HCT116 (cell line): ENCODE data around the gene TPPP3. TPM values are rescaled to one million over a fixed set of nuclear protein-coding genes. Genes with fewer than 3 reads are reported as not detected.
"Not testable (repeated sequence)": the region's sequence is repeated elsewhere in the genome, so short reads cannot be mapped to it uniquely, and the experiment has no call there.

ENCODE experiments used
- ATAC-seq: fragments of 200-7000 bp; cut with Tn5 transposase; 2 replicates; pipeline ENCODE4 v1.9.1; 2020; ENCODE audit warnings: mild to moderate bottlenecking, moderate library complexity
- BruUV-seq: library from RNA; stranded (reverse); fragments of 400-500 nt; replicated peaks from 2 replicates; lab custom pipeline; 2021; lab: Mats Ljungman, UMichigan
- CTCF ChIA-PET: fragments of 300-600 bp; sonication (Branson Sonifier 250); formaldehyde crosslinking; loops from one replicate; lab custom pipeline; 2021; ENCODE audit warnings: antibody characterized with exemption; lab: Charles Lee
- POLR2A ChIA-PET: fragments of 300-600, 350-600 bp; sonication (Branson Sonifier 250); formaldehyde crosslinking; loops from one replicate; lab custom pipeline; 2021; ENCODE audit warnings: antibody characterized with exemption; lab: Charles Lee
- RAD21 ChIA-PET, 2 experiments: fragments of 300-600 bp; sonication (Branson Sonifier 250); formaldehyde crosslinking; loops; one replicate each; lab custom pipeline; 2023; ENCODE audit warnings: low total read pairs in 2 of 2; ENCODE audit not compliant: uncharacterized antibody in 2 of 2, unreplicated experiment in 2 of 2, low non-redundant PET in 1 of 2; lab: Charles Lee
- DNase-seq: peaks from one replicate; pipeline ENCODE4 v3.0.0-alpha.2; 2010; ENCODE audit warnings: low read depth, low spot score
- H2AFZ ChIP-seq: fragments of 200-600 bp; shearing (Covaris generic), sonication (generic); 2 replicates; pipeline ENCODE4 v1.6.1; 2017; ENCODE audit warnings: low read depth, mixed run types, mixed read lengths, antibody characterized with exemption, low read length; ENCODE audit not compliant: poor library complexity, severe bottlenecking
- H3K27ac ChIP-seq: 2 replicates; pipeline ENCODE4 v1.5.1; 2012; ENCODE audit warnings: low read depth, low read length
- H3K27me3 ChIP-seq: fragments of 200-600 bp; sonication (generic); 2 replicates; pipeline ENCODE4 v1.6.1; 2016; ENCODE audit warnings: mixed run types, low read length, mixed read lengths; ENCODE audit not compliant: insufficient read depth
- H3K36me3 ChIP-seq, 2 experiments: fragments of 200-500 bp in 1 of 2; fragments of 200-600 bp in 1 of 2; sonication (Bioruptor generic) in 1 of 2; sonication (generic) in 1 of 2; 2 replicates each; pipeline versions ENCODE4 v1.5.1 to v1.6.1; 2014 to 2016; ENCODE audit warnings: low read length in 2 of 2, inconsistent platforms in 1 of 2, mixed read lengths in 1 of 2, mixed run types in 1 of 2; ENCODE audit not compliant: insufficient read depth in 2 of 2, control insufficient read depth in 1 of 2
- H3K4me1 ChIP-seq, 2 experiments: fragments of 200-600 bp in 1 of 2; sonication (generic) in 1 of 2; 2 replicates each; pipeline versions ENCODE4 v1.5.1 to v1.6.1; 2012 to 2017; ENCODE audit warnings: low read length in 2 of 2, inconsistent platforms in 1 of 2, mild to moderate bottlenecking in 1 of 2, mixed read lengths in 1 of 2, mixed run types in 1 of 2, moderate library complexity in 1 of 2; ENCODE audit not compliant: insufficient read depth in 2 of 2, control insufficient read depth in 1 of 2
- H3K4me2 ChIP-seq: fragments of 200-600 bp; sonication (generic); 2 replicates; pipeline ENCODE4 v1.6.1; 2017; ENCODE audit warnings: mixed run types, low read length, mixed read lengths
- H3K4me3 ChIP-seq, 2 experiments: fragments of 200-600 bp in 1 of 2; sonication (generic) in 1 of 2; replicated peaks in 1 of 2; 2 replicates each; pipeline ENCODE4 v1.5.1; 2011 to 2016; ENCODE audit warnings: low read length in 2 of 2, control low read depth in 1 of 2, low read depth in 1 of 2, mild to moderate bottlenecking in 1 of 2, mixed read lengths in 1 of 2, mixed run types in 1 of 2
- H3K79me2 ChIP-seq: fragments of 200-600 bp; sonication (generic); 2 replicates; pipeline ENCODE4 v1.6.1; 2017; ENCODE audit warnings: mild to moderate bottlenecking, mixed run types, low read length, moderate library complexity, mixed read lengths; ENCODE audit not compliant: insufficient read depth
- H3K9ac ChIP-seq: fragments of 200-600 bp; sonication (generic); 2 replicates; pipeline ENCODE4 v1.6.1; 2016; ENCODE audit warnings: low read length, mixed read lengths
- H3K9me2 ChIP-seq: fragments of 200-600 bp; sonication (generic), shearing (Covaris generic); 2 replicates; pipeline ENCODE4 v1.6.1; 2017; ENCODE audit warnings: mixed run types, mild to moderate bottlenecking, moderate library complexity; ENCODE audit not compliant: insufficient read depth
- H3K9me3 ChIP-seq, 2 experiments: fragments of 200-500 bp in 1 of 2; fragments of 200-600 bp in 1 of 2; sonication (Bioruptor generic) in 1 of 2; sonication (generic) in 1 of 2; 2 replicates each; pipeline ENCODE4 v1.6.1; 2014 to 2017; ENCODE audit warnings: low read length in 2 of 2, mixed read lengths in 2 of 2, inconsistent platforms in 1 of 2, low read depth in 1 of 2, mild to moderate bottlenecking in 1 of 2, mixed run types in 1 of 2, moderate library complexity in 1 of 2; ENCODE audit not compliant: control insufficient read depth in 1 of 2, insufficient read depth in 1 of 2
- H4K20me1 ChIP-seq: fragments of 200-600 bp; sonication (generic), shearing (Covaris generic); 2 replicates; pipeline ENCODE4 v1.6.1; 2017; ENCODE audit warnings: mixed run types, mild to moderate bottlenecking, moderate library complexity; ENCODE audit not compliant: insufficient read depth
- CBX3 ChIP-seq: IDR thresholded peaks from 2 replicates; pipeline ENCODE4 v1.6.1; 2012; ENCODE audit warnings: low read depth
- CEBPB ChIP-seq: IDR thresholded peaks from 2 replicates; pipeline ENCODE4 v1.6.1; 2012; ENCODE audit warnings: low read depth
- EGR1 ChIP-seq: IDR thresholded peaks from 2 replicates; pipeline ENCODE4 v1.6.1; 2012; ENCODE audit warnings: low read depth
- EZH2 ChIP-seq: fragments of 200-600 bp; sonication (generic); IDR thresholded peaks from 2 replicates; pipeline ENCODE4 v1.6.1; 2017; ENCODE audit warnings: antibody characterized with exemption, mixed run types
- FOSL1 ChIP-seq: IDR thresholded peaks from 2 replicates; pipeline ENCODE4 v1.6.1; 2012; ENCODE audit warnings: low read depth
- RAD21 ChIP-seq: IDR thresholded peaks from 2 replicates; pipeline ENCODE4 v1.6.1; 2012; ENCODE audit warnings: low read depth, mild to moderate bottlenecking
- ZFX ChIP-seq: fragments of 450-650 bp; IDR thresholded peaks from 2 replicates; pipeline ENCODE4 v1.6.1; 2017
- intact Hi-C: fragments of 100-400 bp; cut with micrococcal nuclease; formaldehyde crosslinking; loops from 2 replicates; pipeline ENCODE4 v1.10.0; 2022
- total RNA-seq: library from RNA; stranded (reverse); gene quantifications from one replicate; pipeline ENCODE4 v1.2.1, GENCODE V29; 2021; ENCODE audit not compliant: unreplicated experiment
- TF ChIP-seq, protein P1 (sequence below): IDR thresholded peaks from 2 replicates; pipeline ENCODE4 v1.6.1; 2011; ENCODE audit warnings: mild to moderate bottlenecking, low read length, moderate library complexity; ENCODE audit not compliant: insufficient replicate concordance; ENCODE audit errors: extremely low read depth
- TF ChIP-seq, protein P2 (sequence below), 3 experiments: fragments of 200-600 bp in 1 of 3; sonication (generic) in 1 of 3; IDR thresholded peaks in 2 of 3; conservative IDR thresholded peaks in 1 of 3; 2 replicates each; pipeline ENCODE4 v1.5.1; 2012 to 2017; ENCODE audit warnings: low read depth in 2 of 3, low read length in 2 of 3, antibody characterized with exemption in 1 of 3, borderline replicate concordance in 1 of 3, control low read depth in 1 of 3, mild to moderate bottlenecking in 1 of 3, mixed read lengths in 1 of 3, mixed run types in 1 of 3, moderate library complexity in 1 of 3; ENCODE audit not compliant: insufficient read depth in 1 of 3
- TF ChIP-seq, protein P3 (sequence below): IDR thresholded peaks from 2 replicates; pipeline ENCODE4 v1.6.1; 2012
- TF ChIP-seq, protein P4 (sequence below): IDR thresholded peaks from 2 replicates; pipeline ENCODE4 v1.6.1; 2012

Gene TPPP3
- total RNA-seq, 1 experiment from 2014 or later, result 1.2 TPM

DNA sequence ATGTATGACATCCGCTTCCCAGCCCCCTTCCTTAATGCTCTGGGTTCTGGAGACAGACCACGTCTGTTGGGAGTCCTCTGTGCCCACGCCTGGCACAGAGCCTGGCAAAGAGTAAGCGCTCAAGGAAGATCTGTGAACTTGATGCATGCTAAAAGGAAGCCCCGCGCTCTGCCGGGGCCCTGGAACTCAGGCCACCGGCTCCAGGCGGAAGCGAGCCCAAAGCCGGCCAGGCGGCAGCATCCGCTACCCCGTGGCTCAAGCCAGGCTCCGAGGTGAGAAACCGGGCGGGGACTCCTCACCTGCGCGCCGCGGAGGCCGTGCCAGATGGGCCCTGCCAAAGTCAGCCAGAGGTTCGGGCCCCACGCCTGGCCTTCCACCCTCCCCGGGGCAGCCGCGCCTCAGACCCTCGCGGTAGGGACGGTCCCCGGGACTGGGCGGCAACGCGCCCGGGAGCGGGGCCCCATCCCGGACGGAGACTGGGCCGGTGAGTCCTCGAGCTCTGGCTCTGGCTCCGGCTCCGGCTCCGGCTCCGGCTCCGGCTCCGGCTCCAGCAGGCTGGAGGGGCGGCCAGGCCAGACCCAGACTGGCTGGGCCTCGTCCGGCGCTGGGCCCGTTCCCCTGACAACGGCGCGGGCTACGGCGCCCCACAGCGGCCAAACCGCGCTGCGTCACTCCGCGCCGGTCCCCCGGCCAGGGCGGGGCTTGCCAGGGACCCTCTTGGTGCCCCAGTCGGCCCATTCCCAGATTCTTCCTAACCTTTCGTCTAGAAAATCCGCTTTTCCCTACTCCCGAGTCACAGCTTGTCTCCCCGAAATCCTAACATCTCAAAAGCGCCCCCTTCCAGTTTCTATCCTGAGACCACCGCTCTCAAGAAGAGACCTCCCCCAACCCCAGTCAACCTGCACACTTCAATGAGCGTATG, 22.8 kb upstream of the TPPP3 start, which contains the start of gene ZDHHC1 (continued):
- TF ChIP-seq, protein P1, sequence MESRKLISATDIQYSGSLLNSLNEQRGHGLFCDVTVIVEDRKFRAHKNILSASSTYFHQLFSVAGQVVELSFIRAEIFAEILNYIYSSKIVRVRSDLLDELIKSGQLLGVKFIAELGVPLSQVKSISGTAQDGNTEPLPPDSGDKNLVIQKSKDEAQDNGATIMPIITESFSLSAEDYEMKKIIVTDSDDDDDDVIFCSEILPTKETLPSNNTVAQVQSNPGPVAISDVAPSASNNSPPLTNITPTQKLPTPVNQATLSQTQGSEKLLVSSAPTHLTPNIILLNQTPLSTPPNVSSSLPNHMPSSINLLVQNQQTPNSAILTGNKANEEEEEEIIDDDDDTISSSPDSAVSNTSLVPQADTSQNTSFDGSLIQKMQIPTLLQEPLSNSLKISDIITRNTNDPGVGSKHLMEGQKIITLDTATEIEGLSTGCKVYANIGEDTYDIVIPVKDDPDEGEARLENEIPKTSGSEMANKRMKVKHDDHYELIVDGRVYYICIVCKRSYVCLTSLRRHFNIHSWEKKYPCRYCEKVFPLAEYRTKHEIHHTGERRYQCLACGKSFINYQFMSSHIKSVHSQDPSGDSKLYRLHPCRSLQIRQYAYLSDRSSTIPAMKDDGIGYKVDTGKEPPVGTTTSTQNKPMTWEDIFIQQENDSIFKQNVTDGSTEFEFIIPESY, result no peak
- TF ChIP-seq, protein P2, sequence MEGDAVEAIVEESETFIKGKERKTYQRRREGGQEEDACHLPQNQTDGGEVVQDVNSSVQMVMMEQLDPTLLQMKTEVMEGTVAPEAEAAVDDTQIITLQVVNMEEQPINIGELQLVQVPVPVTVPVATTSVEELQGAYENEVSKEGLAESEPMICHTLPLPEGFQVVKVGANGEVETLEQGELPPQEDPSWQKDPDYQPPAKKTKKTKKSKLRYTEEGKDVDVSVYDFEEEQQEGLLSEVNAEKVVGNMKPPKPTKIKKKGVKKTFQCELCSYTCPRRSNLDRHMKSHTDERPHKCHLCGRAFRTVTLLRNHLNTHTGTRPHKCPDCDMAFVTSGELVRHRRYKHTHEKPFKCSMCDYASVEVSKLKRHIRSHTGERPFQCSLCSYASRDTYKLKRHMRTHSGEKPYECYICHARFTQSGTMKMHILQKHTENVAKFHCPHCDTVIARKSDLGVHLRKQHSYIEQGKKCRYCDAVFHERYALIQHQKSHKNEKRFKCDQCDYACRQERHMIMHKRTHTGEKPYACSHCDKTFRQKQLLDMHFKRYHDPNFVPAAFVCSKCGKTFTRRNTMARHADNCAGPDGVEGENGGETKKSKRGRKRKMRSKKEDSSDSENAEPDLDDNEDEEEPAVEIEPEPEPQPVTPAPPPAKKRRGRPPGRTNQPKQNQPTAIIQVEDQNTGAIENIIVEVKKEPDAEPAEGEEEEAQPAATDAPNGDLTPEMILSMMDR (IDR thresholded peaks at IDR 0.05 in 2 of 3, conservative IDR thresholded peaks at IDR 0.05 in 1 of 3; ENCODE audit: borderline replicate concordance in 1 of 3, insufficient read depth in 1 of 3, low read depth in 2 of 3, low read length in 2 of 3), result peak; percentile 6 to 52 (median 42); a peak in 3 of 6 replicates
- peak; percentile 72 for TF ChIP-seq RAD21
- TF ChIP-seq CEBPB, result no peak
- TF ChIP-seq CBX3, result no peak
- TF ChIP-seq, protein P3, sequence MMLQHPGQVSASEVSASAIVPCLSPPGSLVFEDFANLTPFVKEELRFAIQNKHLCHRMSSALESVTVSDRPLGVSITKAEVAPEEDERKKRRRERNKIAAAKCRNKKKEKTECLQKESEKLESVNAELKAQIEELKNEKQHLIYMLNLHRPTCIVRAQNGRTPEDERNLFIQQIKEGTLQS, result no peak
- no peak for TF ChIP-seq EZH2
- TF ChIP-seq, protein P4, sequence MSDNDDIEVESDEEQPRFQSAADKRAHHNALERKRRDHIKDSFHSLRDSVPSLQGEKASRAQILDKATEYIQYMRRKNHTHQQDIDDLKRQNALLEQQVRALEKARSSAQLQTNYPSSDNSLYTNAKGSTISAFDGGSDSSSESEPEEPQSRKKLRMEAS, result peak; percentile 60; the same call in 1 of the 2 replicates
- peak; percentile 99 for TF ChIP-seq ZFX
- no peak for TF ChIP-seq FOSL1
- TF ChIP-seq EGR1, result no peak

DNA sequence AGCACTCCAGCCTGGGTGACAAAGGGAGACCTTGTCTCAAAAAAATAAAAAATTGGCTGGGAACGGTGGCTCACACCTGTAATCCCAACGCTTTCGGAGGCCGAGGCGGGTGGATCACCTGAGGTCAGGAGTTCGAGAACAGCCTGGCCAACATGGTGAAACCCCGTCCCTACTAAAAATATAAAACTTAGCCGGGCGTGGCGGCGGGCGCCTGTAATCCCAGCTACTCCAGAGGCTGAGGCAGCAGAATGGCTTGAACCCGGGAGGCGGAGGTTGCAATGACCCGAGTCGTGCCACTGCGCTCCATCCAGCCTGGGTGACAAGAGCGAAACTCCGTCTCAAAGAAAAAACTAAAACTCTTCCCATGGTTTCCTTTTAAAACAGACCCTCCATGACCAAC, 22.1 kb upstream of the TPPP3 start:
- H3K79me2 ChIP-seq, DNase-seq, H3K36me3 ChIP-seq, H3K9me2 ChIP-seq, H4K20me1 ChIP-seq, CTCF ChIA-PET, H3K27me3 ChIP-seq, BruUV-seq, RAD21 ChIA-PET, POLR2A ChIA-PET, ATAC-seq, H2AFZ ChIP-seq, H3K9me3 ChIP-seq: not testable (repeated sequence)
- Histone ChIP-seq H3K27ac (peak overlapping the region; percentile 76), H3K9ac (peak overlapping the region; percentile 89), H3K4me1 (peaks cover 10 to 19% of the 10 kb centered on the region in 2 experiments; a peak in 3 of 4 replicates), H3K4me3 (peak overlapping the region; percentile 82 to 92), H3K4me2 (peak overlapping the region; percentile 86)
- intact Hi-C loops, result loop anchor here (5.0 kb wide), 1 partner anchor 168 kb away; the partner anchor contains the start of genes FHOD1 and SLC9A5
